Measurements from ENCODE around the gene PEX5L. TPM values are rescaled to one million over a fixed set of nuclear protein-coding genes. Genes with fewer than 3 reads are reported as not detected.

PEX5L gene
- total RNA-seq, 2 experiments from 2014 or later, result not detected

DNA sequence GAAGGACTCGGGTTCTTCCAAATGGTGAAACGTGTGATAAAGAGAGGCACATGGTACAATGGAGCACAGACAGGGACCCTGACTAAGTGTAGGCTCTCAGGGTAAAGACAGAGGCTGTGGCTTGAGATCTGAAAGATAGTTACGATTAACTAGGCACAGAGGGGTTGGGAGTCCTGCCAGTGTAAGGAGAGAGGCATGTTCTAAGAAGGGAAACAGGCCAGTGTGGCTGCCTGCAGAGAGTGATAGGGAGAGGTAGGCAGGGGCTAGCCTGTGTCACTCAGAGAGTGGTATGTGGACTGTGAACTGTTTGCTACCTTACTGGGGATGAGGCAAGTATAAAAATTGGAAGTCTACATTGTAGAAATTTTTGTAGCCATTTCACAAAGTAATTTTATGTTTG lies 109.5 kb downstream of the PEX5L start:
- Mint-ChIP-seq H3K9me3 (no peaks in the 10 kb centered on the region), H3K27me3 (no peaks in the 10 kb centered on the region), H3K4me1 (ENCODE audit: low read depth) (no peaks in the 10 kb centered on the region), H3K4me3 (no peak overlapping the region), H3K27ac (no peak overlapping the region), H3K36me3 (ENCODE audit: low read depth) (no peaks in the 10 kb centered on the region)
- no peak for TF ChIP-seq CTCF (IDR thresholded peaks at IDR 0.05)
- DNase-seq (no peak), ATAC-seq (no peak)
- ChIA-PET POLR2A (no interaction called here), CTCF (no interaction called here)
- intact Hi-C loops (cut with micrococcal nuclease), result loop anchor here (10.0 kb wide), 1 partner anchor 668 kb away; no protein-coding TSS in a partner anchor

DNA sequence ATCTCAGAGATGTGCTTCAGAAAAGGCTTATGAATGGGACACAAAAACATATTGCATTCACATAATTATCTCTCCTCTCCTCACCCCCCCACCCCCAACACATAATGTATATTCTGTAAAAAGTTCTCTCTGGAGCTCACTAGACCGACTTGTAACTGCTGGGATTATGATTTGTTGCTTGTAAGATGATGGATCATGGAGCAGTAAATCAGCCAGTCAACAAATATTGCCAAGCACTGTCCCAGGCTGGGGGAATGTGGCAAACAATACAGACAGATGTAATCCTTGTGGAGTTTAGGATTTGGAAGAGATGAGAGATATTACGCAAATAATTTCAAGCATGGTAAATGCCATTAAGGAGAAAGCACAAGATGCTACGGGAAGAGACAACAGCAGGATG lies 114.8 kb downstream of the PEX5L start:
- no peak for DNase-seq
- POLR2A ChIA-PET, result no interaction called here
- TF ChIP-seq CTCF (IDR thresholded peaks at IDR 0.05), result no peak
- no peak for ATAC-seq
- CTCF ChIA-PET, result interaction anchor here (2.9 kb wide), 1 partner anchor 8 kb away, joined by 11 read pairs; no protein-coding TSS in a partner anchor
- H3K4me3 Mint-ChIP-seq, result no peak overlapping the region
- H3K9me3 Mint-ChIP-seq, result no peaks in the 10 kb centered on the region
- H3K4me1 Mint-ChIP-seq (ENCODE audit: low read depth), result no peaks in the 10 kb centered on the region
- H3K27me3 Mint-ChIP-seq, result peaks cover 2% of the 10 kb centered on the region
- intact Hi-C loops (cut with micrococcal nuclease), result loop anchor here (10.0 kb wide), 1 partner anchor 673 kb away; no protein-coding TSS in a partner anchor
- no peak overlapping the region for H3K27ac Mint-ChIP-seq
- no peaks in the 10 kb centered on the region for H3K36me3 Mint-ChIP-seq (ENCODE audit: low read depth)

GRCh38 chr3:179921500-179921899 lies 115.2 kb downstream of the PEX5L start:
- Mint-ChIP-seq H3K27me3 (peaks cover 2% of the 10 kb centered on the region), H3K27ac (no peak overlapping the region), H3K4me3 (no peak overlapping the region), H3K9me3 (no peaks in the 10 kb centered on the region), H3K4me1 (ENCODE audit: low read depth) (no peaks in the 10 kb centered on the region), H3K36me3 (ENCODE audit: low read depth) (no peaks in the 10 kb centered on the region)
- no peak for TF ChIP-seq CTCF (IDR thresholded peaks at IDR 0.05)
- DNase-seq (no peak), ATAC-seq (no peak)
- ChIA-PET CTCF (interaction anchor here (2.9 kb wide), 1 partner anchor 8 kb away, joined by 11 read pairs; no protein-coding TSS in a partner anchor), POLR2A (no interaction called here)
- intact Hi-C loops (cut with micrococcal nuclease), result loop anchor here (10.0 kb wide), 1 partner anchor 673 kb away; no protein-coding TSS in a partner anchor

DNA sequence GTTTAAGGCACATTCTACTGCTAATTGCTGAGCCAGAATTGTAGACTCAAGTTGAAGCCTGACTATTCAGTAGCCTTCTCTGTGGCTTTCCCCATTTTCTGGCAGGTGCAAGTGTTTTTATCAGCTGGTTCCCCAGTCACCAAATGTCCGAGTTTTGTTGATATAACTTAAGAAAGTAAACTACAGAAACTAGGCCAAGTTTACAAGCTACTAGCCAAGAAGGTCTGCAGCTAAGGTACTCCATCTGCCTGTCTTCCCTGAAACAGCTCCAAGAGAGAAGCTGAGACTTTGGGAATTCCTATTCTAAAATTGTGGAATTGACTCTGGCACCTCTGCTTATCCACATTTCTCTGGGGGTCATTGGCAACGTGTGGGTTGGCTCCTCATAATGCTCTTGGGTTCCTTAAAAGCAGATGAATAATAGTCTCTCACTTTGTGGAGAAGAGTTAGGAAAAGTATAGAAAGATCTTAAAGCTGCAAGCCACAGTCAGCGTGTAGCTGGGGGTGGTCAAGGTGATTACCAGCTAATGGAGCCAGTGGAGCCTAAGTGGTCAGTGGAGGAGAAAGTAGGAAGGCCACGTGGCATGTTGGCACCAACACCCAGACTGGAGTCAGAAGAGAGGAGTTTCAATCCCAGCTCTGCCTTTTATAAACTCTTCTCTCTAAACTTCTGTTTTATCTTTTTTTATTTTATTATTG lies 128.8 kb downstream of the PEX5L start:
- H3K4me1 Mint-ChIP-seq (ENCODE audit: low read depth), result no peaks in the 10 kb centered on the region
- H3K27ac Mint-ChIP-seq, result no peak overlapping the region
- DNase-seq (no peak), ATAC-seq (no peak)
- H3K27me3 Mint-ChIP-seq, result peaks cover 8% of the 10 kb centered on the region
- CTCF ChIA-PET, result interaction anchor here (0.6 kb wide), 1 partner anchor 190 kb away, joined by 3 read pairs; no protein-coding TSS in a partner anchor
- no peaks in the 10 kb centered on the region for H3K36me3 Mint-ChIP-seq (ENCODE audit: low read depth)
- H3K9me3 Mint-ChIP-seq, result no peaks in the 10 kb centered on the region
- intact Hi-C loops (cut with micrococcal nuclease), result no loop called here
- TF ChIP-seq CTCF (IDR thresholded peaks at IDR 0.05), result no peak
- POLR2A ChIA-PET, result no interaction called here
- no peak overlapping the region for H3K4me3 Mint-ChIP-seq

GRCh38 chr3:179902061-179902460 lies 134.7 kb downstream of the PEX5L start:
- no peak for ATAC-seq
- CTCF ChIA-PET, result no interaction called here
- Mint-ChIP-seq H3K9me3 (no peaks in the 10 kb centered on the region), H3K27me3 (peaks cover 11% of the 10 kb centered on the region), H3K4me1 (ENCODE audit: low read depth) (no peaks in the 10 kb centered on the region), H3K27ac (no peak overlapping the region), H3K36me3 (ENCODE audit: low read depth) (no peaks in the 10 kb centered on the region), H3K4me3 (no peak overlapping the region)
- no peak for TF ChIP-seq CTCF (IDR thresholded peaks at IDR 0.05)
- POLR2A ChIA-PET, result no interaction called here
- no peak for DNase-seq
- intact Hi-C loops (cut with micrococcal nuclease), result no loop called here

Data from activated CD8-positive, alpha-beta T cell treated with anti-CD3 and anti-CD28 coated beads for 36 hours (primary cell).